Trophoblast cell (in vitro differentiated cells and primary cell): Measurements from ENCODE around the gene SPACA4.
A peak's percentile ranks its signal among the peaks of the same experiment; 100 is the strongest.

Experiments used
- DNase-seq, 2 donors: peaks; one replicate each; pipeline ENCODE4 v3.0.0-alpha.2; 2016
- H2AFZ ChIP-seq: 2 replicates; pipeline ENCODE4 v1.6.1; 2013; ENCODE audit warnings: low read length, moderate library complexity, mild to moderate bottlenecking; ENCODE audit not compliant: insufficient read depth, poor library complexity
- H2AK5ac ChIP-seq: 2 replicates; pipeline ENCODE4 v1.6.1; 2013; ENCODE audit warnings: mild to moderate bottlenecking, low read length
- H2BK120ac ChIP-seq: 2 replicates; pipeline ENCODE4 v1.6.1; 2013; ENCODE audit warnings: low read length, mild to moderate bottlenecking, moderate library complexity; ENCODE audit not compliant: insufficient read depth, poor library complexity
- H2BK12ac ChIP-seq: 2 replicates; pipeline ENCODE4 v1.6.1; 2013; ENCODE audit warnings: mild to moderate bottlenecking, low read length, moderate library complexity
- H2BK5ac ChIP-seq: 2 replicates; pipeline ENCODE4 v1.6.1; 2013; ENCODE audit warnings: low read length, low read depth, moderate library complexity, mild to moderate bottlenecking; ENCODE audit not compliant: poor library complexity
- H3K14ac ChIP-seq: 2 replicates; pipeline ENCODE4 v1.6.1; 2013; ENCODE audit warnings: mild to moderate bottlenecking, low read length
- H3K18ac ChIP-seq: 2 replicates; pipeline ENCODE4 v1.6.1; 2013; ENCODE audit warnings: mild to moderate bottlenecking, low read length
- H3K23ac ChIP-seq: 2 replicates; pipeline ENCODE4 v1.6.1; 2013; ENCODE audit warnings: low read length
- H3K27ac ChIP-seq: 2 replicates; pipeline ENCODE4 v1.5.1; 2013; ENCODE audit warnings: low read depth, mild to moderate bottlenecking, inconsistent platforms, low read length, moderate library complexity
- H3K27me3 ChIP-seq: 2 replicates; pipeline ENCODE4 v1.6.1; 2013; ENCODE audit warnings: inconsistent platforms, mild to moderate bottlenecking, low read length, moderate library complexity; ENCODE audit not compliant: insufficient read depth
- H3K36me3 ChIP-seq, 2 experiments: 1 replicate in 1 of 2; 2 replicates in 1 of 2; pipeline ENCODE4 v1.6.1; 2013; ENCODE audit warnings: low read length in 2 of 2, mild to moderate bottlenecking in 2 of 2, moderate library complexity in 1 of 2; ENCODE audit not compliant: insufficient read depth in 2 of 2, control insufficient read depth in 1 of 2
- H3K4ac ChIP-seq: 2 replicates; pipeline ENCODE4 v1.6.1; 2013; ENCODE audit warnings: low read depth, mild to moderate bottlenecking, low read length, moderate library complexity
- H3K4me1 ChIP-seq, 2 experiments: 1 replicate in 1 of 2; 2 replicates in 1 of 2; pipeline ENCODE4 v1.6.1; 2013; ENCODE audit warnings: low read length in 2 of 2, mild to moderate bottlenecking in 2 of 2, moderate library complexity in 1 of 2; ENCODE audit not compliant: insufficient read depth in 2 of 2, control insufficient read depth in 1 of 2
- H3K4me2 ChIP-seq: 2 replicates; pipeline ENCODE4 v1.6.1; 2013; ENCODE audit warnings: inconsistent platforms, mild to moderate bottlenecking, low read length, moderate library complexity
- H3K4me3 ChIP-seq: 2 replicates; pipeline ENCODE4 v1.5.1; 2013; ENCODE audit warnings: mild to moderate bottlenecking, low read depth, low read length, inconsistent platforms
- H3K79me1 ChIP-seq: one replicate; pipeline ENCODE4 v1.6.1; 2013; ENCODE audit warnings: low read length
- H3K79me2 ChIP-seq: 2 replicates; pipeline ENCODE4 v1.6.1; 2013; ENCODE audit warnings: low read length, mild to moderate bottlenecking; ENCODE audit not compliant: control insufficient read depth, insufficient read depth, poor library complexity
- H3K9ac ChIP-seq: 2 replicates; pipeline ENCODE4 v1.6.1; 2013; ENCODE audit warnings: mild to moderate bottlenecking, low read length
- H3K9me3 ChIP-seq: 2 replicates; pipeline ENCODE4 v1.6.1; 2013; ENCODE audit warnings: low read depth, mild to moderate bottlenecking, control low read depth, inconsistent platforms, low read length; ENCODE audit not compliant: insufficient read depth
- H4K12ac ChIP-seq: 2 replicates; pipeline ENCODE4 v1.6.1; 2013; ENCODE audit warnings: low read depth, mild to moderate bottlenecking, low read length, moderate library complexity
- H4K8ac ChIP-seq: 2 replicates; pipeline ENCODE4 v1.6.1; 2013; ENCODE audit warnings: low read depth, mild to moderate bottlenecking, low read length, moderate library complexity
- H4K91ac ChIP-seq: one replicate; pipeline ENCODE4 v1.6.1; 2013; ENCODE audit warnings: low read depth, mild to moderate bottlenecking, low read length, moderate library complexity
- WGBS: extraction: QIAGEN DNeasy Blood & Tissue Kit; methylation state at CpG from one replicate; pipeline ENCODE4 v1.1.7; 2013; ENCODE audit warnings: missing lambda C conversion rate; ENCODE audit not compliant: insufficient read length, insufficient coverage; ENCODE audit errors: extremely low coverage; 5-methylcytosine and 5-hydroxymethylcytosine counted together

The SPACA4 gene

GRCh38 chr19:48629297-48629598 is 22.7 kb downstream of the SPACA4 start:
- H3K14ac ChIP-seq = no peak overlapping the region
- H3K9ac ChIP-seq = no peak overlapping the region
- no CpG with 5 or more reads among the region's 22 CpGs for WGBS

DNA sequence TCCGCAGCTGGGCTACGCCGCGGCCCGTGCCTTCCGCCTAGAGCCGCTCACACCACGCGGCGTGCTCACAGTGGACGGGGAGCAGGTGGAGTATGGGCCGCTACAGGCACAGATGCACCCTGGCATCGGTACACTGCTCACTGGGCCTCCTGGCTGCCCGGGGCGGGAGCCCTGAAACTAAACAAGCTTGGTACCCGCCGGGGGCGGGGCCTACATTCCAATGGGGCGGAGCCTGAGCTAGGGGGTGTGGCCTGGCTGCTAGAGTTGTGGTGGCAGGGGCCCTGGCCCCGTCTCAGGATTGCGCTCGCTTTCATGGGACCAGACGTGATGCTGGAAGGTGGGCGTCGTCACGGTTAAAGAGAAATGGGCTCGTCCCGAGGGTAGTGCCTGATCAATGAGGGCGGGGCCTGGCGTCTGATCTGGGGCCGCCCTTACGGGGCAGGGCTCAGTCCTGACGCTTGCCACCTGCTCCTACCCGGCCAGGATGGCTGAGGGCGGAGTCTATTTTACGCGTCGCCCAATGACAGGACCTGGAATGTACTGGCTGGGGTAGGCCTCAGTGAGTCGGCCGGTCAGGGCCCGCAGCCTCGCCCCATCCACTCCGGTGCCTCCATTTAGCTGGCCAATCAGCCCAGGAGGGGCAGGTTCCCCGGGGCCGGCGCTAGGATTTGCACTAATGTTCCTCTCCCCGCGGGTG is 23.2 kb downstream of the SPACA4 start:
- Histone ChIP-seq H3K27me3 (no peaks in the 10 kb centered on the region), H4K8ac (no peak overlapping the region), H3K27ac (no peak overlapping the region), H3K4me1 (peaks cover 16 to 34% of the 10 kb centered on the region in 2 experiments), H3K14ac (no peak overlapping the region), H3K4me3 (no peak overlapping the region), H3K9me3 (peaks cover 3% of the 10 kb centered on the region), H2BK12ac (no peak overlapping the region), H2BK5ac (no peak overlapping the region), H3K36me3 (peaks cover 2 to 3% of the 10 kb centered on the region in 2 experiments), H3K4me2 (peak overlapping the region; percentile 63), H2AFZ (peak overlapping the region; percentile 8), H3K79me1 (peaks cover 4% of the 10 kb centered on the region), H3K18ac (no peak overlapping the region), H4K12ac (no peak overlapping the region), H2AK5ac (no peak overlapping the region), H3K79me2 (no peaks in the 10 kb centered on the region), H3K9ac (no peak overlapping the region), H2BK120ac (no peak overlapping the region), H3K23ac (no peak overlapping the region), H4K91ac (no peak overlapping the region), H3K4ac (no peak overlapping the region)
- peak; percentile 80 to 87 for DNase-seq
- WGBS = no CpG with 5 or more reads among the region's 48 CpGs

More at GRCh38 chr19:48629297-48629598, 22.7 kb downstream of the SPACA4 start:
- Histone ChIP-seq H3K4me2 (no peak overlapping the region), H4K12ac (no peak overlapping the region), H3K4ac (no peak overlapping the region), H3K18ac (no peak overlapping the region), H3K27ac (no peak overlapping the region), H3K4me1 (peaks cover 12 to 32% of the 10 kb centered on the region in 2 experiments), H3K23ac (no peak overlapping the region), H3K9me3 (peaks cover 3% of the 10 kb centered on the region), H2BK5ac (no peak overlapping the region), H3K79me2 (no peaks in the 10 kb centered on the region), H2AK5ac (no peak overlapping the region), H3K36me3 (peaks cover 2 to 3% of the 10 kb centered on the region in 2 experiments), H4K8ac (no peak overlapping the region), H4K91ac (no peak overlapping the region), H3K27me3 (no peaks in the 10 kb centered on the region), H2BK12ac (no peak overlapping the region), H2AFZ (no peak overlapping the region), H3K79me1 (peaks cover 2% of the 10 kb centered on the region), H2BK120ac (no peak overlapping the region), H3K4me3 (no peak overlapping the region)
- no peak for DNase-seq

DNA sequence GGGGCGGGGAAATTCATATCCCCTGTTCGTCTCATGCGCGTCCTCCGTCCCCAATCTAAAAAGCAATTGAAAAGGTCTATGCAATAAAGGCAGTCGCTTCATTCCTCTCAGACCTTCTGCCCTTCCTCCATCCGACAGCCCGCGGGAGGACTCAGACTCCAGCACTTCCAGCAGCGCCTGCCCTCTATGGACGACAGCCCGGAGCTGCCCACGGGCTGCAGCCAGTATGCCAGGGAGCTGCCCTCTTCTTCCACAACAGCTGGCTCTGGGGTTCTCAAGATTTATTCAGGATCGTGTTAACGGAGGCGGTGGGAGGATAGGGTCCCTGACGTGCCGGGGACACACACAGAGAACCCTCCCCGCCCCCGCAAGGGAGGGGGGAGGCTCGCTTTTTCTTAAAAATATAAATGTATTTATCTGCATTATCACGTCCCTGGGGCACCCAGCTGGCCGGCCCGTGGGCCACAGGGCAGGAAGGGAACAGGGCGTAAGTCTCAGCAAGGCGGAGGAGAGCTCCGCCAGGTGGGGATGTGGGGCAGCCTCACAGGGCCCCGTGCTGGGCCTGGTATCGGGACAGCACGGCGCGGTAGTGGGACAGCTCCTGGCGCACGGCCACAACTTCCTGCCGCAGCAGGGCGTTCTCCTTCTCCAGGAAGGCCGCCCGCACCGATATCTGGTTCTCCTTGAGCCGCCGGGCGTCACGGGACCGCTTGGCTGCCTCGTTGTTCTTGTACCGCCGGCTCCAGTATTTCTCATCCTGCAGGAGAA is 23.9 kb downstream of the SPACA4 start:
- peak; percentile 29 to 58 for DNase-seq
- WGBS = no CpG with 5 or more reads among the region's 47 CpGs
- H3K14ac ChIP-seq = no peak overlapping the region

GRCh38 chr19:48631225-48631624 is 24.7 kb downstream of the SPACA4 start:
- H3K9ac ChIP-seq = no peak overlapping the region
- H3K9me3 ChIP-seq = peaks cover 3% of the 10 kb centered on the region
- peak overlapping the region; percentile 63 for H3K4me2 ChIP-seq
- H3K4ac ChIP-seq = no peak overlapping the region
- H3K36me3 ChIP-seq = peaks cover 2 to 3% of the 10 kb centered on the region in 2 experiments
- H4K12ac ChIP-seq = no peak overlapping the region
- H2BK120ac ChIP-seq = no peak overlapping the region
- no peak for DNase-seq
- H3K23ac ChIP-seq = no peak overlapping the region
- H3K18ac ChIP-seq = no peak overlapping the region
- H4K91ac ChIP-seq = no peak overlapping the region
- no peak overlapping the region for H2AK5ac ChIP-seq
- H2BK12ac ChIP-seq = no peak overlapping the region
- peaks cover 18 to 37% of the 10 kb centered on the region in 2 experiments for H3K4me1 ChIP-seq
- WGBS = no CpG with 5 or more reads among the region's 3 CpGs
- peaks cover 6% of the 10 kb centered on the region for H3K27me3 ChIP-seq
- H2AFZ ChIP-seq = no peak overlapping the region
- no peak overlapping the region for H3K14ac ChIP-seq
- no peaks in the 10 kb centered on the region for H3K79me2 ChIP-seq
- H3K79me1 ChIP-seq = peaks cover 4% of the 10 kb centered on the region
- no peak overlapping the region for H4K8ac ChIP-seq
- no peak overlapping the region for H3K4me3 ChIP-seq
- H3K27ac ChIP-seq = no peak overlapping the region
- no peak overlapping the region for H2BK5ac ChIP-seq

More for the DNA sequence above, 23.9 kb downstream of the SPACA4 start:
- no peak overlapping the region for H2BK12ac ChIP-seq
- H3K23ac ChIP-seq = no peak overlapping the region
- H3K79me1 ChIP-seq = peaks cover 4% of the 10 kb centered on the region
- H3K4ac ChIP-seq = no peak overlapping the region
- no peak overlapping the region for H3K18ac ChIP-seq
- H3K36me3 ChIP-seq = peaks cover 2 to 3% of the 10 kb centered on the region in 2 experiments
- peak overlapping the region; percentile 16 for H4K8ac ChIP-seq
- peaks cover under 1% of the 10 kb centered on the region for H3K27me3 ChIP-seq
- H3K9me3 ChIP-seq = peaks cover 3% of the 10 kb centered on the region
- no peak overlapping the region for H2BK120ac ChIP-seq
- H3K4me3 ChIP-seq = no peak overlapping the region
- no peak overlapping the region for H3K27ac ChIP-seq
- H3K9ac ChIP-seq = no peak overlapping the region
- no peak overlapping the region for H4K91ac ChIP-seq
- no peak overlapping the region for H4K12ac ChIP-seq
- H3K4me1 ChIP-seq = peaks cover 13 to 36% of the 10 kb centered on the region in 2 experiments
- H2BK5ac ChIP-seq = no peak overlapping the region
- H2AK5ac ChIP-seq = no peak overlapping the region
- no peaks in the 10 kb centered on the region for H3K79me2 ChIP-seq
- peak overlapping the region; percentile 8 for H2AFZ ChIP-seq
- peak overlapping the region; percentile 63 for H3K4me2 ChIP-seq
